ENCODE measurements around the gene ZFC3H1.
"Not testable (repeated sequence)": the region's sequence is repeated elsewhere in the genome, so short reads cannot be mapped to it uniquely, and the experiment has no call there.

Gene ZFC3H1

GRCh38 chr12:71581206-71581605 lies 82.4 kb downstream of the ZFC3H1 start:
- no peak for DNase-seq (ENCODE audit: low read depth in 2 of 2)

GRCh38 chr12:71578694-71579258 lies 84.9 kb downstream of the ZFC3H1 start:
- no peak for DNase-seq (ENCODE audit: low read depth in 2 of 2)

- no peak for DNase-seq (ENCODE audit: low read depth in 2 of 2)
Measured at GRCh38 chr12:71576496-71576895, 87.2 kb downstream of the ZFC3H1 start.

GRCh38 chr12:71569885-71570284 lies 93.8 kb downstream of the ZFC3H1 start:
- DNase-seq (ENCODE audit: low read depth in 2 of 2), result not testable (repeated sequence)

GRCh38 chr12:71567537-71567936 lies 96.1 kb downstream of the ZFC3H1 start:
- DNase-seq (ENCODE audit: low read depth in 2 of 2), result no peak

- no peak for DNase-seq (ENCODE audit: low read depth in 2 of 2)
Measured at GRCh38 chr12:71566655-71567054, 97.0 kb downstream of the ZFC3H1 start.

GRCh38 chr12:71565535-71565934 lies 98.1 kb downstream of the ZFC3H1 start:
- no peak for DNase-seq (ENCODE audit: low read depth in 2 of 2)

GRCh38 chr12:71562676-71563595 lies 100.7 kb downstream of the ZFC3H1 start:
- DNase-seq (ENCODE audit: low read depth in 2 of 2), result no peak
